Neutrophil (primary cell): ENCODE data around the gene HLA-DQA1.

Experiments
- H3K27ac ChIP-seq: fragments of 200-600 bp; sonication (generic); 2 replicates; pipeline ENCODE4 v1.5.1; 2016; ENCODE audit warnings: mild to moderate bottlenecking, moderate library complexity
- H3K27me3 ChIP-seq: fragments of 200-600 bp; sonication (generic); 2 replicates; pipeline ENCODE4 v1.6.0; 2016; ENCODE audit warnings: mild to moderate bottlenecking
- H3K36me3 ChIP-seq: fragments of 200-600 bp; sonication (generic); 2 replicates; pipeline ENCODE4 v1.5.1; 2017
- H3K4me1 ChIP-seq, 2 experiments: fragments of 200-600 bp in 1 of 2; sonication (generic) in 1 of 2; 1 replicate in 1 of 2; 2 replicates in 1 of 2; pipeline versions ENCODE4 v1.5.1 to v1.6.1; 2013 to 2016; ENCODE audit warnings: low read depth in 1 of 2, low read length in 1 of 2, mild to moderate bottlenecking in 1 of 2, moderate library complexity in 1 of 2; ENCODE audit not compliant: control insufficient read depth in 1 of 2, insufficient read depth in 1 of 2
- H3K4me3 ChIP-seq, 2 experiments: fragments of 200-600 bp in 1 of 2; sonication (generic) in 1 of 2; 1 replicate in 1 of 2; 2 replicates in 1 of 2; pipeline ENCODE4 v1.5.1; 2013 to 2016; ENCODE audit warnings: low read depth in 1 of 2, low read length in 1 of 2, mild to moderate bottlenecking in 1 of 2, moderate library complexity in 1 of 2
- H3K9me3 ChIP-seq: fragments of 200-600 bp; sonication (generic); 2 replicates; pipeline ENCODE4 v1.5.1; 2016
- TF ChIP-seq, protein P1 (sequence below): fragments of 200-600 bp; sonication (generic); IDR thresholded peaks from 2 replicates; pipeline ENCODE4 v1.5.1; 2016; ENCODE audit warnings: antibody characterized with exemption

The HLA-DQA1 gene

GRCh38 chr6:32622545-32623401 lies 14.4 kb upstream of the HLA-DQA1 start:
- TF ChIP-seq, protein P1, sequence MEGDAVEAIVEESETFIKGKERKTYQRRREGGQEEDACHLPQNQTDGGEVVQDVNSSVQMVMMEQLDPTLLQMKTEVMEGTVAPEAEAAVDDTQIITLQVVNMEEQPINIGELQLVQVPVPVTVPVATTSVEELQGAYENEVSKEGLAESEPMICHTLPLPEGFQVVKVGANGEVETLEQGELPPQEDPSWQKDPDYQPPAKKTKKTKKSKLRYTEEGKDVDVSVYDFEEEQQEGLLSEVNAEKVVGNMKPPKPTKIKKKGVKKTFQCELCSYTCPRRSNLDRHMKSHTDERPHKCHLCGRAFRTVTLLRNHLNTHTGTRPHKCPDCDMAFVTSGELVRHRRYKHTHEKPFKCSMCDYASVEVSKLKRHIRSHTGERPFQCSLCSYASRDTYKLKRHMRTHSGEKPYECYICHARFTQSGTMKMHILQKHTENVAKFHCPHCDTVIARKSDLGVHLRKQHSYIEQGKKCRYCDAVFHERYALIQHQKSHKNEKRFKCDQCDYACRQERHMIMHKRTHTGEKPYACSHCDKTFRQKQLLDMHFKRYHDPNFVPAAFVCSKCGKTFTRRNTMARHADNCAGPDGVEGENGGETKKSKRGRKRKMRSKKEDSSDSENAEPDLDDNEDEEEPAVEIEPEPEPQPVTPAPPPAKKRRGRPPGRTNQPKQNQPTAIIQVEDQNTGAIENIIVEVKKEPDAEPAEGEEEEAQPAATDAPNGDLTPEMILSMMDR: no peak
- Histone ChIP-seq H3K27ac (peak overlapping the region; percentile 64), H3K4me1 (peaks cover 19 to 20% of the 10 kb centered on the region in 2 experiments), H3K9me3 (peaks cover 4% of the 10 kb centered on the region), H3K36me3 (no peaks in the 10 kb centered on the region), H3K4me3 (peak overlapping the region in 1 of 2 experiments; percentile 2), H3K27me3 (peaks cover 15% of the 10 kb centered on the region)

DNA sequence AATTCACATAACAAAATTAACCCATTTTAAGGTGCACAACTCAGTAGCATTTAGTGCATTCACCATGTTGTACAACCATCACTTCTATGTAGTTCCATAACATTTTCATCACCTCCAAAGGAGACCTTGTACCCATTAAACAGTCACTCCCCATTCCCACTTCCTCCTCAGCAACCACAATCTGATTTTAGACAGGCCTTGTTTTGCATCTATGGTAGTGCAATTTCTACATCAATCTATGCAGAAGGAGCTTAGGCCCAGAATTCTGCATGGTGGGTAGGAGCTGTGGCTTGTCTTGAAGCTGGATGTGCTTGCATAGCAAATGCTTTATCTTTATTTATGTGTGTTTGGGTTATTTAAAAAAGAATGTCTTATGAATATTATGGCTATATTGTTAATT lies 13.5 kb upstream of the HLA-DQA1 start:
- Histone ChIP-seq H3K9me3 (no peaks in the 10 kb centered on the region), H3K36me3 (no peaks in the 10 kb centered on the region), H3K4me1 (peaks cover 19 to 20% of the 10 kb centered on the region in 2 experiments), H3K27ac (peak overlapping the region; percentile 64), H3K4me3 (no peak overlapping the region), H3K27me3 (peaks cover 15% of the 10 kb centered on the region)
- TF ChIP-seq, protein P1: no peak

DNA sequence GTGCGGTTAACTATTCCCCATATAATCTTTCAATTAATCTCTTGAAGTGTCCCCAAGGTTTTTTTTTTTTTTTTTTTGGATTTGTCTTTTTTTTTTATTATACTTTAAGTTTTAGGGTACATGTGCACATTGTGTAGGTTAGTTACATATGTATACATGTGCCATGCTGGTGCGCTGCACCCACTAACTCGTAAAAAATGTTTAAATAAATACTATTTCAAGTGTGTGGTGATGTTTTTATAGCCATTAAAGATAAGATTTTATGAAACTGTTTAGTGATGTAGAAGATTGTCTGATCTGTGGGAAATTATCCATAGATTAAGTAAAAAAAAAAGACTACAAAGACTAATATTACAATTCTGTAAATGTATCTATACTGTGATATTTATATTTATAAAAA lies 12.6 kb upstream of the HLA-DQA1 start:
- Histone ChIP-seq H3K27me3 (peaks cover 12% of the 10 kb centered on the region), H3K4me1 (peaks cover 19 to 20% of the 10 kb centered on the region in 2 experiments), H3K9me3 (no peaks in the 10 kb centered on the region), H3K4me3 (no peak overlapping the region), H3K36me3 (no peaks in the 10 kb centered on the region), H3K27ac (no peak overlapping the region)
- TF ChIP-seq, protein P1: no peak

GRCh38 chr6:32625137-32625536 lies 12.1 kb upstream of the HLA-DQA1 start:
- Histone ChIP-seq H3K4me1 (peaks cover 19 to 20% of the 10 kb centered on the region in 2 experiments), H3K27ac (no peak overlapping the region), H3K36me3 (no peaks in the 10 kb centered on the region), H3K4me3 (no peak overlapping the region), H3K9me3 (no peaks in the 10 kb centered on the region), H3K27me3 (peaks cover 12% of the 10 kb centered on the region)
- TF ChIP-seq, protein P1: no peak

- TF ChIP-seq, protein P1: no peak
- H3K4me3 ChIP-seq: no peak overlapping the region
- peaks cover 4% of the 10 kb centered on the region for H3K27me3 ChIP-seq
- H3K9me3 ChIP-seq: no peaks in the 10 kb centered on the region
- H3K4me1 ChIP-seq: peaks cover 17% of the 10 kb centered on the region in 2 experiments
- no peaks in the 10 kb centered on the region for H3K36me3 ChIP-seq
- no peak overlapping the region for H3K27ac ChIP-seq
Measured at GRCh38 chr6:32627249-32627648, 10.0 kb upstream of the HLA-DQA1 start.
